ENCODE measurements around the gene XIST.
"Not testable (repeated sequence)": the region's sequence is repeated elsewhere in the genome, so short reads cannot be mapped to it uniquely, and the experiment has no call there.

XIST gene

DNA sequence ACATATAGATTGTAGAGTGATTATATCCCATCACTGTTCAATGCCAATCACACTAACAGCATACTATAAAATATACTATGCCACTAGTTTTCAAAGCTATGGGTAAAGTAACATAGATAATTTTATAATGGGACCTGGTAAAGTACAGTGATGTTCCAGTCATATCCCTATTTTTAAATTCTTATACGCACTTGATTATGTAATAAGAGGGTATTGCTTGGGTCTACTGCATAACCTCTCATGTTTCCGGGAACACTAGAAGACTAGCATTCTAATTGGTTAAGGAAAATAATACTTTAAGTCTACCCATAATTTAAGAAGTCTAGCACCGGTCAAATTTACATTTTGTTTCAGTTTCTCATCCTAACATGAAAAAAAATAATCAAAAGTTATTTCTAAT, 14.4 kb downstream of the XIST start:
- DNase-seq: no peak

DNA sequence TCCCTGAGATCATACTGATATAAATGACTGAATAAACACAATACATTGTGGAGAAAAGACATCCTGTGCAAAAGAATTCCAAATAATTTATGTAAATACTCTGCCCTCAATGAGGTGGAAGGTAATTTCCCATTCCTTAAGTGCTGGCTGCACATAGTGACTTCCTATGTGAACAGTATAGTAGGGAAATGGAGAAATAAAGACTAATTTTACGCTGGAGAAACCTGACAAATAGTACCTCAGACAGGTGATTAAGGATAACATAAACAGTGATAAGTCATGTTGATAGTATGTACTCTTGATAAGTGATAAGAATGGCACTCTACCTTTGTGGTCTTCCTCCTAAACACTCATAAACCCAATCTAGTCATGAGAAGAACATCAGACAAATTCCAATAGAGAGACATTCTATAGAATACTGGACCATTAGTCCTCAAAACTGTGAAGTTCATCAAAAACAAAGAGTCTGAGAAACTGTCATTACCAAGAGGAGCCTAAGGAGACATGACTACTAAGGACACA, 15.5 kb downstream of the XIST start:
- no peak for DNase-seq

DNA sequence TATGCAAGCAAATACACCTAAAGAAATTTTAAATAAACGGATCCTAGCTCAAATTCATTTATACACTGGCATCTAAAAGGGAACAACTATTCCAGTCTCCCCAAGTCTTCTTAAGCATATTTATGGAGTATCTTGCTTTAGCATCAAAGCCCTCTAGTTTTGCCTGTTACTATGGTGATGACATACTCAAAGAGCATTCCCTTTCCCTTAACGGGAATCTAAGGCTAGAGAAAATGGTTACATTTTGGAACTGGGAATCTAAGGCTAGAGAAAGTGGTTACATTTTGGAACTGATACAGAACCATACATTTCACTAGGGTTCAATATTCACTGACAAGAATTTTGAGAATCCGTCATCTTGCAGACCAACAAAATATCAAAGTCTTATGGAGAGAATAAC, 18.3 kb downstream of the XIST start:
- DNase-seq: no peak

DNA sequence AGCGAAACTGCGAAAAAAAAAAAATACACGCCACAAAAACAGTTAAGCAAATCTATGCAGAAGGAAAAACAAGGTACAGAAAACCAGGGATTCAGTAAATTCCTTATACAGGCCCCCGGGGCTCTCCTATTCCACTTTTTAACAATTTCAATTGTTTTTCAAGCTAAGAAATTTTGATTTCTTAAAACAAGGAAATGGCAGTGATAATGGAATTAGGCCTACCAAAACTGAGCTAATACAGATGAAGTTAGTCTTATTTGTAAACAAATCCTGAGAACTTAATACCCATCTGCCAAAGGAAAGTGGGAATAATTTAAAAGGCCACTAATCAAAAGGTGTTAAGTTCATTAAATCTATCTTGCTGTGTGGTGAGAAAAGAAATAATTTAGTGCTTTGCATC, 20.2 kb downstream of the XIST start:
- no peak for DNase-seq

GRCh38 chrX:73831500-73831899, 21.0 kb downstream of the XIST start:
- no peak for DNase-seq

DNA sequence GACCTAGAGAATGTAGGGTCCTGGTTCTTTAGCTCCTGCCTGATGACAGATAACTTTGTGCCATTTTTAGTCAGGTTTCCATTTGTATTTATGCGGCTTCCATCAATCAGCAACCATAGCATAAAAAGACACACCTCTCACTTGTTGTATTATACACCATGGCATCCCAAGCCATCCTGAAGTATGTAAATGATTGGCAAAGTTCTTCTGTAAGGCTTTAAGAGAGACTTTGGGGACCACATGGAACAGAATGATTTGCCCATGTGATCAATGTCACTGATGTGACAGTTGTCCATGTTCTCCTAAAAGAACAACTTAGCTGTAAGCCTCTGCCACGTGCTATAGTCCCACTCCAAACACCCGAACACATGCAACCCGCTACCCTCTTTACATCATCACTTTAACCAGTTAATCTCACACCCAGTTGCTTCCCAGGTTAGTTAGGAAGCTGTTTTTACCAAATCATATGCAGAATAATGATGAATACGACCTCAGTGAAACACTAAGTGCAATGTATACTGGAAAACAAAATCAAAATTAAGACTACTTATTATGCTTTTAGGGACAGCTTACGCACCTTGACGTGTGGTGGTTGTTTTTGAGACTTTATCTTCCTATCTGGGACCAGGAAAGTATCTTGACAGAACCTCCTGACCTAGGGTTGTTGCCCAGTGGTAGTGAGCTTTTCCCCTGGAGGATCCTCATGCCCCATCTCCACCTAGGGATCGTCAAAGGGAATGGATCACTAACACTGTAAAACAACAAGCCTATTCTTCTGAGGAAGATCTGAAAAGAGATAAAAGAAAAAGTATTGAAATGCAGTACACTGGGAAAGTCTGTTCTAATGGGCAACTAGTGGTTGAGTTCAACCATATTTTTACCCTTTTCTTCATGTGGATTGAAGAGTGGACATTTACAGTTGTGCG, 21.8 kb downstream of the XIST start:
- DNase-seq: no peak

GRCh38 chrX:73829890-73830466, 22.5 kb downstream of the XIST start:
- no peak for DNase-seq

DNA sequence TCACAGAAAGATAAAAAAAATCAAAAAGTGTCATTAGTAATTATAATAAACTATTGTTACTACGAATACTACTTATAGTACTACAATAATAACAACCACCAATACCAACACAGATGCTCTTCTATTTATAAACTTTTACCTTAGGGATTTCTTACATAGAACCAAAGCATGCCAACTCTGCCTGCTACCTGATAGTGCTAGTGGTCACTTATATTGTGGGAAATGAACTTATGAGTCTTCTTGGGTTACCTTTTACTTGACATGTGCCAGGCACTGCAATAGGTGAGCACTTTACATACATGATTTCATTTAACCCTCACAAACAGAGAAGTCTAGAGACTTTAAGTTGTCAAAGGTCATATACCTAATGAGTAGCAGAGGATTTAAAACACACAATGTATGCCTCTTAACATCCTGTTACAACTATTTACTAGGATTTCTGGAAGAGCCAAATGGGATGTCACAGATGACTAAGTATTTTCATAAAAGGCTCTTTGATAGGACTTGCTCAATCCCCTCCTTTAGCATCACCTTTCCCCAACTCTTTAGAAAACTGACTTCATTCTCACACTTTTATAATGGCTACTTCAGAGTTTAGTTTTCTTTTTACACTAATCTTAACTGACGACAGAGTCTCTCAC, 24.3 kb downstream of the XIST start:
- no peak for DNase-seq

DNA sequence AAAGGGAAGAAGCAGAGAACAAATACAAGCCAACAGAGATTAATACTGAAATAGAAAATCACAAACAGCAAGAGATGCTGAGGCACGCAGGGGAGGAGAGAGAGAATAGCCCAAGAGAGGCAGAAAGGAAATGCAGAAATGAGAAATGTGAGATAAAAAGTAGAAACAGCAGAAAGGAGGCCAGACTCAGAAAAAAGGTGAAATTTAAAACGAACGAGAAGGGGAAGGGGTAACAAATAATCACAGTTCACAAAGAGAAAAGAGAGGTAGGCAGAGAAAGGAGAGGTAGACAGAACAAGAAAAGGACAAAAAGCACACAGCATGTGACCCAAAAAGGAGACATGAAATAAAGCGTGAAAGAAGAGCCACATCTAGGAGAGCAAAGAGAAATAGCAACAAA, 25.1 kb downstream of the XIST start:
- no peak for DNase-seq

- no peak for DNase-seq
These were observed 25.5 kb downstream of the XIST start for GRCh38 chrX:73826996-73827395.

DNA sequence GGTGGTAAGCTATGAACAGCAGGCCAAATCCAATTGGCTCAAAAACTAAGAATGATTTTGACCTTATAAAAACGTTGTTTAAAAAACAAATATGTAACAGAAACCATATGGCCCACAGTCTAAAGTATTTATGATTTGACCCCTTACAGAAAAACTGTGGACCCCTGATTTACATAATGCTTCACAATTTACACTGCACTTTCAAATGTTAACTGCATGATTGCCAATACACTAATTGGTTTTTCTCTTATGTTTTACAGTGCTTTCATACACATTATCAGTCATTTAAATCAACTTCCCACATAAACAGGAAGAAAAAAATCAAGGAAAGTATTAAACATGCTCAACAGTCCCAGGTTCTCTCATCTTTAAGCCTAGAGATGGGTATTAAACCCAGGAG, 26.9 kb downstream of the XIST start:
- no peak for DNase-seq

- DNase-seq: no peak
These were observed 29.0 kb downstream of the XIST start for GRCh38 chrX:73823473-73824004.

- no peak for DNase-seq
These were observed 29.7 kb downstream of the XIST start for GRCh38 chrX:73822775-73823174.

DNA sequence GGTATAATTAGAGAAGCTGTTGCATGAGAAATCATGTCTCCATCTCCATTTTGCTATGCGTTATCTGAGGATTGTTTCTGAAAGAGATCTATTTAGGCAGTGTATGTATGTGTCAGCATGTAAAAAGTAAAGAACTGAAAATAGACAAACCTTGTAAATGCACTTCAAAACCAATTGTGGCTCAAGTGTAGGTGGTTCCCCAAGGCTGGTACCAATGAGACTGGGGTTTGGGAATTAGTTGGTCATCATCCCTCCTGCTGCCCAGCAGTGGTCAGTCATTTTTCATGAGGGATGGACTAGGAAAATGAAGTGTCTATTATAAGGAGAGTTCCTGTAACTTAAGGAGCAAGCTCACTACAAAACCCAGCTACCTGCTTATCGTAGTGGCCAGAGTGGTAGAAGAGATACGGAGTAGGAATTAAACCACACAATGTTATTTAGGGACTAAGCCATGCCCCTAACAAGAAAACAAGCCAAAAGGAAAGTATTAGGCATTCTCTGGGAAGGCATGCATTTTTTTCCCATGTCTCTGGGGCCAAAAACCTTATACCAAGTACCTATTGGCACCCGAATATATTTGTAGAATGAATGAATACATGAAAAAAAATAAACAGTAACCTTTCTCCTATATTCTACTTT, 30.5 kb downstream of the XIST start:
- DNase-seq: no peak

- not testable (repeated sequence) for DNase-seq
These were observed 32.5 kb downstream of the XIST start for GRCh38 chrX:73819864-73820558.

GRCh38 chrX:73818200-73819116, 34.1 kb downstream of the XIST start:
- DNase-seq: no peak

- no peak for DNase-seq
These were observed 34.9 kb downstream of the XIST start for GRCh38 chrX:73817393-73818199.

DNA sequence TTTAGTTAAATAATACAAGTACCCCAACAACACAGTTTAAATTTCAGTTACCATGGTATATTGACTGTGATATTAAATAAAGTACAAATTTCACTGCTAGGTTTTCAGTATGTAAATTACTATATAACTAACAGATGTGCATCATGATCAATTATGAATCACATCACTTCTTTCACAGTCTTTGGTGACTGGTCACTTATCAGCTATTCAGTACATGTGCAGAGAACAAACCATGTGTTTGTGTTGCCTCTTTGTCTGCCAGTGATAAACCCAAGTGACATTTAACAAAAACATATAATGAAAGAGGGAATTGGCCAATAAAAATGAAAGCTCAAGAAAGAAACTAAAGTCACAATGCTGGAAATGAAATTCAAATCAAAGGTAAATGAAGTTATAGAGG, 40.3 kb downstream of the XIST start:
- DNase-seq: no peak

DNA sequence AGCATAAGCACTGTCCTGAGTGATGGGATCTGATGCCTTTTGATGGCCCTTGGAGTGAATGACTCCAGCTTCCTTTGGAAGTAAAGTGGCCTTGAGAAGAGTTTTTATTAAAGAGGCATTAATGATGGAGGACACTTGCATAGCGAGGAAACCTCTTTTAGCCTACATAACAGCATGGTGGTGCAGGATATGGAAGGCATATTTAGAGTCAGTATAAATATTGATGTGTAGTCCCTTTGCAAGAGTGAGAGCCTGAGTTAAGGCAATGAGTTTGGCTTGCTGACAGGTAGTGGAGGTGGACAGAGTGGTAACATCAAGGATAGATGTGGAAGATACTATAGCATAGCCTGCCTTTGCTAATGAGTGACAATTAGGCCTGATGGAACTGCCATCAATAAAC, 48.4 kb downstream of the XIST start:
- not testable (repeated sequence) for DNase-seq

DNA sequence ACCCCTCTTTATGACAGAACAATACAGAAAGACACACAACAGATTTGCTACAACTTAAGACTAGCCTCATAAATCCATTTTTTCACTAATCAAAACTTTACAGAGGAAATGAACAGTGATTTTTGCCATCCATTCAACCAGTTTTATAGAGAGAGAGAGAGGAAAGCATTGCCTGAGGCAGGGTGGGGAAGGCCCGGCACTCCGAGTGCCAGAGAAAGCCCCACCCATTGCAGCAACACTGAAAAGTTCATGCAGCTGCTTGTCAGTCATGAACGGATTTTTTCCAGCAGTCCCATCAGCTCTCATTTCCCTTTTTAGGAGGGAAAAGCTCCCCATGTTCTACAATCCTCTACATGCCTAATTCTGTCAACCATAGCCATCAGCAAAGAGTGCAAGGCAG, 52.6 kb downstream of the XIST start:
- DNase-seq: no peak

All from activated CD4-positive, alpha-beta T cell treated with anti-CD3 and anti-CD28 coated beads, Interleukin-10, Interleukin-2, amounts not matched to agents 100 ng/mL and 50 ng/mL, durations not matched to agents 16 hours and 8 hours (primary cell).